A549 treated with CpdA at 1 μM for 4 hours (cell line): Measurements from ENCODE around the gene RUNX2. TPM values are rescaled to one million over a fixed set of nuclear protein-coding genes. Genes with fewer than 3 reads are reported as not detected.

Experiments used
- total RNA-seq: library from RNA; stranded (reverse); fragments of 200-300 nt; extraction: Qiagen RNA extraction; gene quantifications from 5 replicates; pipeline ENCODE4 v1.2.3, GENCODE V29; 2022; ENCODE audit warnings: low read depth

Gene RUNX2
- 0.81 to 1.2 TPM (median 1.0 TPM) in 5 replicates for total RNA-seq

DNA sequence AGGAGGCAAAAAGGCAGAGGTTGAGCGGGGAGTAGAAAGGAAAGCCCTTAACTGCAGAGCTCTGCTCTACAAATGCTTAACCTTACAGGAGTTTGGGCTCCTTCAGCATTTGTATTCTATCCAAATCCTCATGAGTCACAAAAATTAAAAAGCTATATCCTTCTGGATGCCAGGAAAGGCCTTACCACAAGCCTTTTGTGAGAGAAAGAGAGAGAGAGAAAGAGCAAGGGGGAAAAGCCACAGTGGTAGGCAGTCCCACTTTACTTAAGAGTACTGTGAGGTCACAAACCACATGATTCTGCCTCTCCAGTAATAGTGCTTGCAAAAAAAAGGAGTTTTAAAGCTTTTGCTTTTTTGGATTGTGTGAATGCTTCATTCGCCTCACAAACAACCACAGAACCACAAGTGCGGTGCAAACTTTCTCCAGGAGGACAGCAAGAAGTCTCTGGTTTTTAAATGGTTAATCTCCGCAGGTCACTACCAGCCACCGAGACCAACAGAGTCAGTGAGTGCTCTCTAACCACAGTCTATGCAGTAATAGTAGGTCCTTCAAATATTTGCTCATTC lies at the start of gene RUNX2:
Gene RUNX2 (plus strand): TSS at position 375 of the 567 bp plus-strand sequence. CDS start 397 bp downstream, outside the sequence.

DNA sequence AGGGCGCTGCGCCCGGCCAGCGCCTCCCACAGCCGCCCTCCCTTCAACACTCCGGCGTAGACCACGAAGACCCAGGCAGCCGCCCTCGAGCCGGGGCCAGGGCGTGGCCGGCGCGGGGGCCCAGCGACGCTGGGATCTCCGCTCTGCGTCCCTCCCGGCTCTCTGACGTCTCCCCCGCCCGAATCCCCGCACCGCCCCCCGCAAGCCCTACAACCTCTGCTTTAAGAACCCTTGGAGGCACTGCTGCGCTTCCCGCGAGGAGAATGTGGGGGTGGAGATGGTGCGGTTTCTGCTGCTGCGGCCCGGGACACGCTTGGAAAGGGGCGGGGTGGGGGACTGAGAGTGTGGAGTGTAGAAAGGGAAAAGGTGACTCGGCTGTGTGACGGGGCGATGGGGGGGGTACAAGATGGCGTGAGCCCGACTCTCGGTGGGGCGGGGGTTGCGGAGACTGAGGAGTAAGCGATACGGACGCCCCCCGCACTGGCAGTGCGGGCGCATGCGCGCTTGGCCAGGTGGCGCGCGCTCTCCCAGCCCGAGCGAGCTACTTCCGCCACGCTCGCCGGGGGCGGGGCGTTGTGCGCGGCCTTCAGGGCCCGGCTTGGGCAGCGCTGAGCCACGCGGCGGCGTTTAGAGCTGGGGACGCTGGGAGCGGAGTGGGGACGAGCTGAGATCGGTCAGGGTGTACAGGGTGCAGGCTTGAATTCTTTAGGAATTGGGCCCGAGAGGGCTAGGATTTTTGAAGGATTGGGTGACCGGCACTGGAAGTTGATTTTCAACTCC lies 49.6 kb downstream of the RUNX2 start, which contains the start of gene SUPT3H:
Gene SUPT3H (minus strand): TSS at position 381 of the 780 bp plus-strand sequence.

Other genes with a start within 250 kb of the RUNX2 start
- 3.9 to 5.7 TPM (median 5.4 TPM) in 5 replicates for gene SUPT3H, start 49.6 kb downstream of the RUNX2 start, total RNA-seq